SU-DHL-6 (cell line): ENCODE data around the gene FOXN3.

Source experiments
- H2AFZ ChIP-seq: fragments of 200-600 bp; sonication (generic); 2 replicates; pipeline ENCODE4 v1.6.1; 2014; ENCODE audit warnings: low read depth, mild to moderate bottlenecking, moderate library complexity, mixed read lengths, antibody characterized with exemption, low read length; ENCODE audit not compliant: severe bottlenecking
- H3F3A ChIP-seq: fragments of 200-600 bp; shearing (Covaris generic); 2 replicates; pipeline ENCODE4 v1.6.0; 2016; ENCODE audit warnings: antibody characterized with exemption, mild to moderate bottlenecking; ENCODE audit not compliant: insufficient read depth
- H3K27ac ChIP-seq: fragments of 200-600 bp; sonication (generic); 2 replicates; pipeline ENCODE4 v1.5.1; 2016; ENCODE audit warnings: low read depth, mild to moderate bottlenecking, low read length, moderate library complexity, mixed read lengths
- H3K27me3 ChIP-seq: fragments of 200-600 bp; sonication (generic), shearing (Covaris generic); 2 replicates; pipeline ENCODE4 v1.6.0; 2014; ENCODE audit warnings: mild to moderate bottlenecking, low read length
- H3K36me3 ChIP-seq: fragments of 200-600 bp; sonication (generic); 2 replicates; pipeline ENCODE4 v1.6.1; 2014; ENCODE audit warnings: mild to moderate bottlenecking, low read length, mixed read lengths
- H3K4me2 ChIP-seq: fragments of 300-600, 200-600 bp; shearing (Covaris generic), sonication (generic); 2 replicates; pipeline ENCODE4 v1.6.0; 2014; ENCODE audit warnings: low read length, low read depth, mild to moderate bottlenecking; ENCODE audit not compliant: poor library complexity, severe bottlenecking
- H3K4me3 ChIP-seq: fragments of 200-600 bp; sonication (generic); 2 replicates; pipeline ENCODE4 v1.5.1; 2014; ENCODE audit warnings: antibody characterized with exemption, low read length, mild to moderate bottlenecking, mixed read lengths; ENCODE audit not compliant: insufficient read depth, poor library complexity, severe bottlenecking
- H3K79me2 ChIP-seq: fragments of 200-600 bp; sonication (generic); 2 replicates; pipeline ENCODE4 v1.6.1; 2014; ENCODE audit warnings: mild to moderate bottlenecking, low read length, moderate library complexity; ENCODE audit not compliant: insufficient read depth
- H3K9ac ChIP-seq: fragments of 200-600 bp; sonication (generic); 2 replicates; pipeline ENCODE4 v1.7.0; 2014; ENCODE audit warnings: mild to moderate bottlenecking, low read length
- H3K9me2 ChIP-seq: fragments of 200-600 bp; sonication (generic); replicated peaks from 2 replicates; pipeline ENCODE4 v1.6.1; 2014; ENCODE audit warnings: low read length; ENCODE audit not compliant: insufficient read depth
- H3K9me3 ChIP-seq: fragments of 200-600 bp; sonication (generic); 2 replicates; pipeline ENCODE4 v1.6.1; 2014; ENCODE audit warnings: low read length, mixed read lengths; ENCODE audit not compliant: insufficient read depth
- H4K20me1 ChIP-seq: fragments of 200-600 bp; sonication (generic); 2 replicates; pipeline ENCODE4 v1.6.1; 2014; ENCODE audit warnings: low read depth, mild to moderate bottlenecking, antibody characterized with exemption, low read length, moderate library complexity, mixed read lengths
- CTCF ChIP-seq: fragments of 200-600 bp; sonication (generic); IDR thresholded peaks from one replicate; pipeline ENCODE4 v1.5.1; 2017; ENCODE audit warnings: antibody characterized with exemption, mild to moderate bottlenecking, low read length, moderate library complexity; ENCODE audit not compliant: insufficient read depth, poor library complexity, severe bottlenecking
- EZH2phosphoT487 ChIP-seq: fragments of 200-600 bp; sonication (generic), shearing (Covaris generic); conservative IDR thresholded peaks from 2 replicates; pipeline ENCODE4 v1.6.1; 2018; ENCODE audit warnings: mild to moderate bottlenecking, antibody characterized with exemption, low read length, moderate library complexity, mixed read lengths

Gene FOXN3

DNA sequence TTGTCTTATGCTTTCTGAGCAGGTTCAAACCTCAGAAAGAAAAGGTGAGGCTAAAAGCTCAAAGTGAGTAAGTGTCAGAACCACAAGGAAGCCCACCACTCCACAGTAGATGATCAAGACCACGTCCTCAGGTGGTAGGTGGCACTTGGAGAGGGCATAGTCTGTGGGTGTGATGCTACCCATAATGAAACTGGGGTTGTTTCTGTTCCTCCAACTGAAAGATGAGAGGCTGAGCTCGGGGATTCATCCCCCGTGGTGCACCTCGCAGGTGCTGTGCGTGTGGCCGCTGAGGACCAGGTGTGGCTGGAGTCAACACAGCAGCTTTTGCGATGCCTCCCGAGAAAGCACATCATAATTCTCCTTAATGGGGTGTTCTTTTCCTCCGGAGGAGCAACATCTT, 306.9 kb downstream of the FOXN3 start:
- Histone ChIP-seq H3F3A (no peaks in the 10 kb centered on the region), H3K9me2 (no peaks in the 10 kb centered on the region), H4K20me1 (no peaks in the 10 kb centered on the region), H3K27me3 (no peaks in the 10 kb centered on the region), H3K4me3 (no peak overlapping the region), H3K9ac (no peak overlapping the region), H3K79me2 (no peaks in the 10 kb centered on the region), H3K36me3 (no peaks in the 10 kb centered on the region), H3K4me2 (no peak overlapping the region), H3K27ac (no peak overlapping the region), H2AFZ (no peak overlapping the region), H3K9me3 (no peaks in the 10 kb centered on the region)
- TF ChIP-seq CTCF (no peak), EZH2phosphoT487 (no peak)

GRCh38 chr14:89108608-89109007, 308.4 kb downstream of the FOXN3 start:
- Histone ChIP-seq H3K9ac (no peak overlapping the region), H3K27me3 (no peaks in the 10 kb centered on the region), H3K9me3 (no peaks in the 10 kb centered on the region), H3K4me2 (no peak overlapping the region), H4K20me1 (no peaks in the 10 kb centered on the region), H3K4me3 (no peak overlapping the region), H3K27ac (no peak overlapping the region), H3K79me2 (no peaks in the 10 kb centered on the region), H3K9me2 (no peaks in the 10 kb centered on the region), H2AFZ (no peak overlapping the region), H3K36me3 (no peaks in the 10 kb centered on the region), H3F3A (no peaks in the 10 kb centered on the region)
- TF ChIP-seq CTCF, result no peak
- no peak for TF ChIP-seq EZH2phosphoT487

DNA sequence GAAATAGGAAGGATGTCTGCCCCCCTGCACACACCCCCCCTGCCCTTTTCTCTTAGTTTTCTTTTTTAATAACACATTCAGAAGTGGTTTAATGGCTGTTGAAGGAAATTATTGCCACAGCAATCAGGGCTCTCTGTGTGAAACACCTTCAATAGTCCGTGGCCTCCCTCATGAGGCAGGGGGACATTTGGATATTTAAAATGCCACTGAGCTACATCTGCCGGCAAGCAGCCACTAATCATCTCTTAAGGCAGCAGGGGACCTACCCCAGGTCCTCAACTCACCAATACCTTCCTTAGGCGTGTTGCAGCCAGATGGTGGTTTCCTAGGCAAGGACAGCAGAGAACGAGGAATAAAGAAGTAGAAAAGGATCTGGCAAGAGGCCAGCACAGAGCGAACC, 309.4 kb downstream of the FOXN3 start:
- Histone ChIP-seq H3K9ac (no peak overlapping the region), H3K9me3 (no peaks in the 10 kb centered on the region), H3K4me3 (no peak overlapping the region), H3K27me3 (no peaks in the 10 kb centered on the region), H3K79me2 (no peaks in the 10 kb centered on the region), H4K20me1 (no peaks in the 10 kb centered on the region), H2AFZ (no peak overlapping the region), H3K27ac (no peak overlapping the region), H3F3A (no peaks in the 10 kb centered on the region), H3K36me3 (no peaks in the 10 kb centered on the region), H3K4me2 (no peak overlapping the region), H3K9me2 (no peaks in the 10 kb centered on the region)
- TF ChIP-seq EZH2phosphoT487 (no peak), CTCF (no peak)
